GM21723 (cell line): ENCODE measurements around the gene PYDC1.
"Not testable (repeated sequence)": the region's sequence is repeated elsewhere in the genome, so short reads cannot be mapped to it uniquely, and the experiment has no call there.

Source experiments
- ATAC-seq: cut with Tn5 transposase; IDR thresholded peaks from one replicate; pipeline ENCODE4 v1.9.1; 2021; ENCODE audit warnings: mild to moderate bottlenecking, moderate library complexity; ENCODE audit not compliant: unreplicated experiment

Gene PYDC1

GRCh38 chr16:31216422-31217135 is at the start of gene PYDC1:
Gene PYDC1, minus strand, starts transcription at chr16:31217135. Its CDS starts 107 bp downstream, at chr16:31217028.
- no peak for ATAC-seq

- peak; percentile 89 for ATAC-seq
These were observed 48.7 kb upstream of the PYDC1 start for GRCh38 chr16:31265329-31266245.

- ATAC-seq: no peak
These were observed 45.1 kb upstream of the PYDC1 start for GRCh38 chr16:31262084-31262483.

GRCh38 chr16:31260136-31260931 is 43.4 kb upstream of the PYDC1 start:
- no peak for ATAC-seq

- no peak for ATAC-seq
These were observed 41.4 kb upstream of the PYDC1 start for GRCh38 chr16:31258366-31258765.

- ATAC-seq: no peak
These were observed 39.5 kb upstream of the PYDC1 start for GRCh38 chr16:31256466-31256865.

GRCh38 chr16:31253642-31254045 is 36.7 kb upstream of the PYDC1 start:
- ATAC-seq: no peak

- ATAC-seq: no peak
These were observed 34.5 kb upstream of the PYDC1 start for GRCh38 chr16:31251435-31251834.

GRCh38 chr16:31250782-31251384 is 33.9 kb upstream of the PYDC1 start:
- no peak for ATAC-seq

- no peak for ATAC-seq
These were observed 31.4 kb upstream of the PYDC1 start for GRCh38 chr16:31248344-31248743.

- ATAC-seq: no peak
These were observed 29.4 kb upstream of the PYDC1 start for GRCh38 chr16:31246296-31246695.

- not testable (repeated sequence) for ATAC-seq
These were observed 28.7 kb upstream of the PYDC1 start for GRCh38 chr16:31245598-31245997.

GRCh38 chr16:31243734-31244670 is 27.1 kb upstream of the PYDC1 start:
- no peak for ATAC-seq

- no peak for ATAC-seq
These were observed 25.3 kb upstream of the PYDC1 start for GRCh38 chr16:31242206-31242605.

- no peak for ATAC-seq
These were observed 21.1 kb upstream of the PYDC1 start for GRCh38 chr16:31238041-31238440.

GRCh38 chr16:31229501-31229900 is 12.6 kb upstream of the PYDC1 start:
- no peak for ATAC-seq

- no peak for ATAC-seq
These were observed 11.3 kb upstream of the PYDC1 start for GRCh38 chr16:31228206-31228605.

- ATAC-seq: no peak
These were observed 8.3 kb upstream of the PYDC1 start for GRCh38 chr16:31225193-31225592.

GRCh38 chr16:31224092-31224955 is 7.4 kb upstream of the PYDC1 start:
- ATAC-seq: no peak
